Caco-2 (cell line): ENCODE data around the gene VASH1. TPM values are rescaled to one million over a fixed set of nuclear protein-coding genes. Genes with fewer than 3 reads are reported as not detected.
"Not testable (repeated sequence)": the region's sequence is repeated elsewhere in the genome, so short reads cannot be mapped to it uniquely, and the experiment has no call there.

Source experiments
- BruUV-seq: library from RNA; stranded (reverse); fragments of 400-500 nt; replicated peaks from 2 replicates; lab custom pipeline; 2021; lab: Mats Ljungman, UMichigan
- CTCF ChIA-PET: fragments of 300-600 bp; sonication (Branson Sonifier 250); formaldehyde crosslinking; loops from one replicate; lab custom pipeline; 2022; ENCODE audit warnings: antibody characterized with exemption; lab: Charles Lee
- POLR2A ChIA-PET: fragments of 300-600 bp; sonication (Branson Sonifier 250); formaldehyde crosslinking; loops from one replicate; lab custom pipeline; 2022; ENCODE audit warnings: antibody characterized with exemption; lab: Charles Lee
- DNase-seq, 2 experiments: peaks; one replicate each; pipeline versions ENCODE4 v3.0.0 to v3.0.0-alpha.2; 2020 to 2022
- H3K27me3 ChIP-seq: replicated peaks from 2 replicates; pipeline ENCODE4 v1.6.0; 2011; ENCODE audit warnings: low read length; ENCODE audit not compliant: control insufficient read depth, insufficient read depth
- H3K36me3 ChIP-seq: 2 replicates; pipeline ENCODE4 v1.5.1; 2011; ENCODE audit warnings: low read length; ENCODE audit not compliant: control insufficient read depth, insufficient read depth
- H3K4me1 ChIP-seq: fragments of 250-450 bp; sonication (Bioruptor Pico); 2 replicates; pipeline ENCODE4 v1.5.1; 2020; ENCODE audit warnings: mild to moderate bottlenecking
- H3K4me3 ChIP-seq: 2 replicates; pipeline ENCODE4 v1.5.1; 2011; ENCODE audit warnings: low read depth, mild to moderate bottlenecking, control low read depth, low read length
- H3K9me3 ChIP-seq: fragments of 250-450 bp; sonication (Bioruptor Pico); 2 replicates; pipeline ENCODE4 v1.5.1; 2020; ENCODE audit warnings: mild to moderate bottlenecking, moderate library complexity
- H3K27ac Mint-ChIP-seq: one replicate; pipeline ENCODE4 v1.8.0; 2022; ENCODE audit warnings: mixed read lengths; ENCODE audit not compliant: unreplicated experiment
- H3K27me3 Mint-ChIP-seq: one replicate; pipeline ENCODE4 v1.8.0; 2022; ENCODE audit warnings: mixed read lengths; ENCODE audit not compliant: insufficient read depth, unreplicated experiment
- H3K36me3 Mint-ChIP-seq: one replicate; pipeline ENCODE4 v1.8.0; 2022; ENCODE audit warnings: mild to moderate bottlenecking, mixed read lengths; ENCODE audit not compliant: insufficient read depth, unreplicated experiment
- H3K4me1 Mint-ChIP-seq: one replicate; pipeline ENCODE4 v1.8.0; 2022; ENCODE audit warnings: low read depth, mixed read lengths; ENCODE audit not compliant: unreplicated experiment
- H3K4me3 Mint-ChIP-seq: one replicate; pipeline ENCODE4 v1.8.0; 2022; ENCODE audit warnings: mild to moderate bottlenecking, moderate library complexity, mixed read lengths; ENCODE audit not compliant: unreplicated experiment
- H3K9me3 Mint-ChIP-seq: one replicate; pipeline ENCODE4 v1.8.0; 2022; ENCODE audit warnings: mixed read lengths; ENCODE audit not compliant: unreplicated experiment
- intact Hi-C: fragments of 100-400 bp; cut with micrococcal nuclease; formaldehyde crosslinking; loops from one replicate; pipeline ENCODE4 v1.10.0; 2022; ENCODE audit not compliant: unreplicated experiment
- total RNA-seq: library from RNA; stranded (reverse); gene quantifications from 2 replicates; pipeline ENCODE4 v1.2.3, GENCODE V29; 2022
- TF ChIP-seq, protein P1 (sequence below), 2 experiments: fragments of 200-600 bp in 1 of 2; IDR thresholded peaks; 1 replicate in 1 of 2; 2 replicates in 1 of 2; pipeline versions ENCODE4 v1.5.1 to v1.8.0; 2011 to 2022; ENCODE audit warnings: antibody characterized with exemption in 1 of 2, control low read depth in 1 of 2, inconsistent platforms in 1 of 2, low read depth in 1 of 2, low read length in 1 of 2, mild to moderate bottlenecking in 1 of 2, moderate library complexity in 1 of 2; ENCODE audit not compliant: insufficient read depth in 1 of 2, severe bottlenecking in 1 of 2, unreplicated experiment in 1 of 2

VASH1 gene
- total RNA-seq, 1 experiment from 2014 or later: 0.18 TPM

DNA sequence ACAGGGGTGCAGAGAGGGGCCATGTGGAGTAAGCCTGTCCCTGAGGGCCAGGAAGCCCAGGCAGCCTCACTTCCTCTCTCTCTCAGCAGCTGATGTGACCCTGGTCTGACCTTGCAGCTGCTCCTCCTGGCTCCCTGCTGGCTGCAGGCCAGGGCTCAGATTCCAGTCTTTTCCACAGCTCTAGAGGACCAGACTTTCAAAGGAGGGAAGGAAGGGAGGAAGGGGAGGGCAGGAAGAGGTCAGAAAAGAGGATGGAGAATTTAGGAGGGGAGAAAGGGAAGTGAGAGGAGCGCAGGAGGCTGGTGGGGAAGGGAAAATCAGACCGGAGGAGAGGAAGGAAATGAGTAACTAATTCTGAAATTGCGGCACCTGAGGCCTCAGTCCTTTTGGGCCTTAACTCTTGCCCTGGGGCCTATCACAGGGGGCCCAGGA, 40.9 kb upstream of the VASH1 start:
- H3K36me3 ChIP-seq: no peaks in the 10 kb centered on the region
- DNase-seq: no peak
- H3K9me3 Mint-ChIP-seq: no peaks in the 10 kb centered on the region
- BruUV-seq: no TSS peak
- H3K9me3 ChIP-seq: no peaks in the 10 kb centered on the region
- peaks cover 8% of the 10 kb centered on the region for H3K27me3 Mint-ChIP-seq
- CTCF ChIA-PET: interaction anchor here (0.9 kb wide), 1 partner anchor 10 kb away, joined by 4 read pairs; no protein-coding TSS in a partner anchor
- H3K36me3 Mint-ChIP-seq: no peaks in the 10 kb centered on the region
- H3K27ac Mint-ChIP-seq: no peak overlapping the region
- H3K4me3 ChIP-seq: no peak overlapping the region
- no peaks in the 10 kb centered on the region for H3K4me1 ChIP-seq
- TF ChIP-seq, protein P1, sequence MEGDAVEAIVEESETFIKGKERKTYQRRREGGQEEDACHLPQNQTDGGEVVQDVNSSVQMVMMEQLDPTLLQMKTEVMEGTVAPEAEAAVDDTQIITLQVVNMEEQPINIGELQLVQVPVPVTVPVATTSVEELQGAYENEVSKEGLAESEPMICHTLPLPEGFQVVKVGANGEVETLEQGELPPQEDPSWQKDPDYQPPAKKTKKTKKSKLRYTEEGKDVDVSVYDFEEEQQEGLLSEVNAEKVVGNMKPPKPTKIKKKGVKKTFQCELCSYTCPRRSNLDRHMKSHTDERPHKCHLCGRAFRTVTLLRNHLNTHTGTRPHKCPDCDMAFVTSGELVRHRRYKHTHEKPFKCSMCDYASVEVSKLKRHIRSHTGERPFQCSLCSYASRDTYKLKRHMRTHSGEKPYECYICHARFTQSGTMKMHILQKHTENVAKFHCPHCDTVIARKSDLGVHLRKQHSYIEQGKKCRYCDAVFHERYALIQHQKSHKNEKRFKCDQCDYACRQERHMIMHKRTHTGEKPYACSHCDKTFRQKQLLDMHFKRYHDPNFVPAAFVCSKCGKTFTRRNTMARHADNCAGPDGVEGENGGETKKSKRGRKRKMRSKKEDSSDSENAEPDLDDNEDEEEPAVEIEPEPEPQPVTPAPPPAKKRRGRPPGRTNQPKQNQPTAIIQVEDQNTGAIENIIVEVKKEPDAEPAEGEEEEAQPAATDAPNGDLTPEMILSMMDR (IDR thresholded peaks at IDR 0.05; ENCODE audit: insufficient read depth in 1 of 2, low read depth in 1 of 2, low read length in 1 of 2, severe bottlenecking in 1 of 2, unreplicated experiment in 1 of 2): no peak
- POLR2A ChIA-PET: no interaction called here
- intact Hi-C loops: no loop called here
- H3K27me3 ChIP-seq: no peaks in the 10 kb centered on the region
- H3K4me1 Mint-ChIP-seq: no peaks in the 10 kb centered on the region
- H3K4me3 Mint-ChIP-seq: no peak overlapping the region

DNA sequence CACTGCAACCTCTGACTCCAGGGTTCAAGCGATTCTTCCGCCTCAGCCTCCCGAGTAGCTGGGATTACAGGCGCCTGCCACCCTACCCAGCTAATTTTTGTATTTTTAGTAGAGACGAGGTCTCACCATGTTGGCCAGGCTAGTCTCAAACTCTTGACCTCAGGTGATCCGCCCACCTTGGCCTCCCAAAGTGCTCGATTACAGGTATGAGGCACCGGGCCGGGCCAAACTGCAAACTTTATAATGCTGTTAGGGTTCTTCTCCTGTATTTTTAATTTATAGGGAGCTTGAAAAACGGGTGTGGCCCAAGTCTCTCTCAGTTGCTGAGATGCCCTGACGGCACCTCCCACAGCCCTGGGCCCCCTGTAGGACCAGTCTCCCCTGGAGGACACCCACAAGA, 39.8 kb upstream of the VASH1 start:
- H3K4me3 Mint-ChIP-seq, H3K27me3 Mint-ChIP-seq, H3K9me3 ChIP-seq, H3K4me1 Mint-ChIP-seq, intact Hi-C loops, POLR2A ChIA-PET, H3K4me1 ChIP-seq, H3K36me3 ChIP-seq, H3K4me3 ChIP-seq, H3K9me3 Mint-ChIP-seq, H3K27ac Mint-ChIP-seq, BruUV-seq, H3K27me3 ChIP-seq, DNase-seq, CTCF ChIA-PET, H3K36me3 Mint-ChIP-seq: not testable (repeated sequence)

DNA sequence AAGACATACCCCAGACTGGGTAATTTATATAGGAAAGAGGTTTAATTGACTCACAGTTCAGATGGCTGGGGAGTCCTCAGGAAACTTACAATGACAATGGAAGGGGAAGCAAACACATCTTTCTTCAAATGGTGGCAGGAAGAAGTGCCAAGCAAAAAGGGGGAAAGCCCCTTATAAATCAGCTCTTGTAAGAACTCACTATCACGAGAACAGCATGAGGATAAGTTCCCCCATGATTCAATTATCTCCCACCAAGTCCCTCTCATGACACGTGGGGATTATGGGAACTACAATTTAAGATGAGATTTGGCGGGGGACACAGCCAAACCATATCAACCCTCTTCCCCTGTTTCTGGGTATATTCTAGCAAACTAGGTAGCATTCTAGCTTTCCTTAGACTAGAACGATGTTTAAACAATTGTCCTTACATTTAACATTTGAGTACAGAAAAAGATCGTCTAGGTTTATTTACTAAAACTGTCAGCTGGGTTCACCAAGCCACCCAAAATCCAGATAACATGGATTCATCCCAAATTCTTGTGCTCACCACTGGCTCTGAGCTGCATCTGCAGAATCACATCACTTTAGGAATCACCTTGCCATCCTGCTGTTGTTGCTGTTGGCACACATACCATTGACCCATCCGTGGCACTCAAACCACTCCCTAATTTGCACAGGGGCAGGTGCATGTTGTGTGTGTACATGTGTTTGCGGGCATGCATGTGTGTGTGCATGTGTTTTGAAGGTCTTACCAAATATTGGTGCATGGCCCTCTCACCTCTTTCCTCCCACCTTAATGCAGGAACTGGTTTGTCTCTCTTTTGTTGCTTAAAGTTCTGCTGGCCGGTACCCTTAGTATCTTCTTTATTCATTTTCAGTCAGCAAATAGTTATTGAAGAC, 36.4 kb upstream of the VASH1 start:
- ChIA-PET POLR2A (no interaction called here), CTCF (no interaction called here)
- no peaks in the 10 kb centered on the region for H3K4me1 Mint-ChIP-seq
- no peak for DNase-seq
- H3K27me3 Mint-ChIP-seq: peaks cover 13% of the 10 kb centered on the region
- Histone ChIP-seq H3K9me3 (no peaks in the 10 kb centered on the region), H3K4me1 (no peaks in the 10 kb centered on the region), H3K4me3 (no peak overlapping the region), H3K36me3 (no peaks in the 10 kb centered on the region), H3K27me3 (no peaks in the 10 kb centered on the region)
- no peaks in the 10 kb centered on the region for H3K9me3 Mint-ChIP-seq
- intact Hi-C loops: no loop called here
- H3K36me3 Mint-ChIP-seq: no peaks in the 10 kb centered on the region
- H3K27ac Mint-ChIP-seq: no peak overlapping the region
- TF ChIP-seq, protein P1 (IDR thresholded peaks at IDR 0.05; ENCODE audit: insufficient read depth in 1 of 2, low read depth in 1 of 2, low read length in 1 of 2, severe bottlenecking in 1 of 2, unreplicated experiment in 1 of 2): no peak
- BruUV-seq: no TSS peak
- no peak overlapping the region for H3K4me3 Mint-ChIP-seq
